ENCODE results near the gene TXNDC17. TPM values are rescaled to one million over a fixed set of nuclear protein-coding genes. Genes with fewer than 3 reads are reported as not detected.
"Not testable (repeated sequence)": the region's sequence is repeated elsewhere in the genome, so short reads cannot be mapped to it uniquely, and the experiment has no call there.

The TXNDC17 gene
- total RNA-seq, 2 donors from 2014 or later: 17.1 to 37.6 TPM

DNA sequence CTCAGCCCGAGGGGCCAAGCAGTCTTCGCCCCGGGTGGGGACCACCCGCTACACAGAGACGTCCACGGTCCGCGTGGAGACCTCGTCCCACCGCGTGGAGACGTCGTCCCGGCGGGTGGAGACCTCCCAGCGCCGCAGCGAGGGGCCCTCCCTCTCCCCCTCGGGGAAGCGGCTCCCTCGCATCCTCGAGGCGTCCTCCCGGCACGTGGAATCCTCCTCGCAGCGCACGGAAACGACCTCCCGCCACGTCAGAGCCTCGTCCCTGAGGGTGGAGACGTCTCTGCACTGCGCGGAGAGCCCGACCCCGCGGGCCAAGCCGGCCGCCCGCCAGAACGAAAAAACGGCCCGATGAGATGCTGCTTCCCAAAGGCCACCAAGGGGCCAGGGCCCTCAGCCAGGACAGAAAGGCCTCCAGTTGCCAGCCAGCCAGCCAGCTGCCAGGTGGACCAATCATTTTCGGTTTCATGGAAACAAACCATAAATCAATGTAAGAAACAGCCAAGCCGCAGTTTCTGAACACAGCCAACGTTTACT, 11.1 kb downstream of the TXNDC17 start:
- Histone ChIP-seq H3K9me3 (no peaks in the 10 kb centered on the region), H3K27me3 (no peaks in the 10 kb centered on the region), H3K27ac (peak overlapping the region; percentile 74 to 94 (median 90)), H3K4me1 (peaks cover 58% of the 10 kb centered on the region), H3K36me3 (replicated peaks in 1 of 2; ENCODE audit: insufficient read depth in 1 of 2, low read depth in 2 of 2) (peaks cover 0 to 1% of the 10 kb centered on the region in 2 donors), H3K4me3 (peak overlapping the region; percentile 32 to 61)
- peak; percentile 64 to 81 (median 74) for DNase-seq
- ATAC-seq: peak; percentile 39
- TF ChIP-seq, protein P1, sequence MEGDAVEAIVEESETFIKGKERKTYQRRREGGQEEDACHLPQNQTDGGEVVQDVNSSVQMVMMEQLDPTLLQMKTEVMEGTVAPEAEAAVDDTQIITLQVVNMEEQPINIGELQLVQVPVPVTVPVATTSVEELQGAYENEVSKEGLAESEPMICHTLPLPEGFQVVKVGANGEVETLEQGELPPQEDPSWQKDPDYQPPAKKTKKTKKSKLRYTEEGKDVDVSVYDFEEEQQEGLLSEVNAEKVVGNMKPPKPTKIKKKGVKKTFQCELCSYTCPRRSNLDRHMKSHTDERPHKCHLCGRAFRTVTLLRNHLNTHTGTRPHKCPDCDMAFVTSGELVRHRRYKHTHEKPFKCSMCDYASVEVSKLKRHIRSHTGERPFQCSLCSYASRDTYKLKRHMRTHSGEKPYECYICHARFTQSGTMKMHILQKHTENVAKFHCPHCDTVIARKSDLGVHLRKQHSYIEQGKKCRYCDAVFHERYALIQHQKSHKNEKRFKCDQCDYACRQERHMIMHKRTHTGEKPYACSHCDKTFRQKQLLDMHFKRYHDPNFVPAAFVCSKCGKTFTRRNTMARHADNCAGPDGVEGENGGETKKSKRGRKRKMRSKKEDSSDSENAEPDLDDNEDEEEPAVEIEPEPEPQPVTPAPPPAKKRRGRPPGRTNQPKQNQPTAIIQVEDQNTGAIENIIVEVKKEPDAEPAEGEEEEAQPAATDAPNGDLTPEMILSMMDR (IDR thresholded peaks at IDR 0.05): peak in 1 of 7 experiments; percentile 3
- no peak for TF ChIP-seq POLR2A (IDR thresholded peaks at IDR 0.05)
- intact Hi-C loops (cut with DNase I): no loop called here
- 2 to 5% methylated on average over 10 to 42 of the region's 47 CpGs for WGBS, 2 donors

DNA sequence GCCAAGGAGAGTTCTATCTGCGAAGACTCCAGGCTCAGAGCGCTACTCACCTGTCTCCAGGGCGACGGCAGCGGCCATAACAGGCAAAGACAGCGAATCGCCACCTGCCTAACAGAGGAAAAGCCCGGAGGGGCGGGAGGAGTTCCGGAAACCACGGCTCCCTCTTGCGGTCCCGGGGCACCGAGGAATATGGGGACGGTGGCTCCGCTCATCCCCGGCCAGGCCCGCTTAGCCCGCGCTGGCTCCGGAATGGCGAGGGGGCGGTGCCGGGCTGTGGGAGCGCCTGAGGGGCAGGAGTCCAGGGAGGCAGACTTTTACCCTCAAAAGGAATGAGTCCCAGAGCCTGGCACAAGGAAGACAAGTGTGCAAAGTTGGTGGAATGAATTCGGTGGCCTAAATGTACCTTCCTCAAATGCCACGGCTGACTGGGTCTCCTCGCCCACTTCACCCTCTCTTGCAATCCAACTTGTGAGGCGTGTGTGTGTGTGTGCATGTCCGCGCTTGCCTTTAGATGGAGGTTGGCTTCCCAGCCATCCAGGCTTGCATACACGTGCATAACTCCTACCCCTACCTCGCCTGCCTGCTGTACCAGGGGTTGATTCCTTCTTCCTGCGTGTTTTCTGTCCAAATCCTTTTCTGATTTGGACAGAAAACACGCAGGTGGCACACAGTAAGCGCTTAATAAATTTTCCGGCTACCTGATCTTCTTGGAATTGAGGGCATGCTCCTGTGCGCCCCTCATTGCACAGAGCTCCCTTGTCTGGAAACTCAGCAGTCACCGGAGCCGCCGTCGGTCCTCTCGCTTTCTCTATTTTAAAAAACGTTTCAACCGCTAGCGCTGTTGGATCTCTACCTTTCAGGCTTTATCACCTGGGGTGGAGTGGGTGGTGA, 14.2 kb downstream of the TXNDC17 start:
- no peaks in the 10 kb centered on the region for H3K36me3 ChIP-seq (replicated peaks in 1 of 2; ENCODE audit: insufficient read depth in 1 of 2, low read depth in 2 of 2)
- TF ChIP-seq POLR2A (IDR thresholded peaks at IDR 0.05): no peak
- TF ChIP-seq, protein P1 (IDR thresholded peaks at IDR 0.05): peak in 3 of 7 experiments; percentile 11 to 15 (median 12)
- peak overlapping the region in 1 of 4 donors; percentile 32 for H3K27ac ChIP-seq
- H3K9me3 ChIP-seq: no peaks in the 10 kb centered on the region
- no peaks in the 10 kb centered on the region for H3K27me3 ChIP-seq
- WGBS, 2 donors: 52 to 58% methylated on average over 46 of the region's 46 CpGs
- H3K4me3 ChIP-seq: no peak overlapping the region
- intact Hi-C loops (cut with DNase I): no loop called here
- DNase-seq (peak; percentile 46 to 76 (median 64)), ATAC-seq (no peak)
- H3K4me1 ChIP-seq: peaks cover 47% of the 10 kb centered on the region

DNA sequence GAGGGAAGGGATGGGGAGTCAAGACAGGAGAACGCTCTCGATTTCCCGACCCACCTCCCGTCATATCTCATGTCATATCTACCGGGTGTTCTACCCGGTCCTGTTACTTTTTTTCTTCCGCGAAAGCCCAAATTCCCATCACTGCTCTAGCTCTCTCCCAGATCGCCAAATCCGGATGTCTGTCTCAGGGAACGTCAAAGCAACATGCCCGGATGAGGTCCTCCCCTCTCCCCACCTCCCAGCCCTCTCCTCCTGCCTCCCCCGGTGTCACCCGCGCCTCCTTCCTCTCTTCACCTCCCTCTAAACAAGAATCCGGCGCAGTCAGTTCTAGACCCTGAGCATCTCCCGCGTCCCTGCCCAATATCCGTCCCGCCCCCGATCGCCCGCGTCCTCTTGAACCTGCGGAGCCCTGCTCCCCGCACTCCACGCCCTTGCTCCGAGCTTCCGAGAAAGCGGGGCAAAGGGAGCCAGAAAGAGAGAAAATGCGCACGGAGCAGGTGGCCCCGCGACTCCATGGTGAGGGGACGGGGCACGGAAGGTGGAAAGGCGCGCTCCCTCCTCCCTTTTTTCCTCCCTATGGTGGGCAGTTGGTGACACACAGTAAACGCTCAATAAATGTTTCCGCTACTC, 15.0 kb downstream of the TXNDC17 start:
- intact Hi-C loops (cut with DNase I); H3K9me3 ChIP-seq; H3K27ac ChIP-seq; H3K36me3 ChIP-seq (replicated peaks in 1 of 2; ENCODE audit: insufficient read depth in 1 of 2, low read depth in 2 of 2); H3K4me3 ChIP-seq; ATAC-seq; H3K27me3 ChIP-seq; DNase-seq: not testable (repeated sequence)
- peaks cover 40% of the 10 kb centered on the region for H3K4me1 ChIP-seq
- 13 to 32% methylated on average over 30 to 35 of the region's 41 CpGs for WGBS, 2 donors

DNA sequence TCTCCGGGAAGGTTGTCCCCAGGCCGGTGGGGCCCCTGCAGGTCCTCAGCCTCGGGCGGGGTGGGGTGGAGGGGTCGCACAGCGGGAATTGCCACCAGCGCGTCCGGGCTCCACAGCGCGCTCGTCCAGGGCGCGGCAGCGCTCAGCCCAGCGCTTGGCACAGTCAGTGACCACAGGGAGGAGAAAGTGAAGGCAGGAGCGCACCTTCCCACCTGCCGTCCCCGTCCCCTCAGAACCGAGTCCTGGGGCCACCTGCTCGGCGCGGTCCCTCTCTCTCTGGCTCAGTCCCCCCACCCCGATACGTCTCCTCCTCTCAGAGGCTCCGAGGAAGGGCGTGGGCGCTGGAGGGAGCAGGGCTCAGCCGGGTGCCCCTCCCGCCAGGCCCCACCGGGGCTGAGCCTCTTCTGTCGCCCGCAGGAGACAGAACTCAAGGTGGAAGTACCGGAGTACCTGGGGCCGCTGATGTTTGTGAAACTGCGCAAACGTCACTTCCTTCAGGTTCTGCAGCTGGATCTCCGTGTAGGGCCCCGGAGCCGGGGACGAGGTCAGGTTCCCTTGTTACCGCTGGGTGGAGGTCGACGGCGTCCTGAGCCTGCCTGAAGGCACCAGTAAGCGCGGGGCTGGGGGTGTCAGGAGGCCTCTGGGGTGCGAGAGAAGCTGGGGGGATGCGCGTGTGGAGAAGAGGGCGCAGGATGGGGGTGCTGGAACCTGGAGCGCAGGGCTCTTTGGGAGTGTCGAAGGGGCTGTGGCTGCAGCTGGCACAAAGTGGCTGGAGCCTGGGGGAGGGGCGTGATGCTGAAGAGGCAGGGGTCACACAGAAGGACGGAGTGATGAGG, 16.2 kb downstream of the TXNDC17 start:
- H3K4me3 ChIP-seq; DNase-seq; ATAC-seq; H3K27ac ChIP-seq; H3K36me3 ChIP-seq (replicated peaks in 1 of 2; ENCODE audit: insufficient read depth in 1 of 2, low read depth in 2 of 2); H3K9me3 ChIP-seq; H3K27me3 ChIP-seq; intact Hi-C loops (cut with DNase I): not testable (repeated sequence)
- H3K4me1 ChIP-seq: peaks cover 35% of the 10 kb centered on the region
- WGBS, 2 donors: 19 to 49% methylated on average over 34 to 43 of the region's 55 CpGs

DNA sequence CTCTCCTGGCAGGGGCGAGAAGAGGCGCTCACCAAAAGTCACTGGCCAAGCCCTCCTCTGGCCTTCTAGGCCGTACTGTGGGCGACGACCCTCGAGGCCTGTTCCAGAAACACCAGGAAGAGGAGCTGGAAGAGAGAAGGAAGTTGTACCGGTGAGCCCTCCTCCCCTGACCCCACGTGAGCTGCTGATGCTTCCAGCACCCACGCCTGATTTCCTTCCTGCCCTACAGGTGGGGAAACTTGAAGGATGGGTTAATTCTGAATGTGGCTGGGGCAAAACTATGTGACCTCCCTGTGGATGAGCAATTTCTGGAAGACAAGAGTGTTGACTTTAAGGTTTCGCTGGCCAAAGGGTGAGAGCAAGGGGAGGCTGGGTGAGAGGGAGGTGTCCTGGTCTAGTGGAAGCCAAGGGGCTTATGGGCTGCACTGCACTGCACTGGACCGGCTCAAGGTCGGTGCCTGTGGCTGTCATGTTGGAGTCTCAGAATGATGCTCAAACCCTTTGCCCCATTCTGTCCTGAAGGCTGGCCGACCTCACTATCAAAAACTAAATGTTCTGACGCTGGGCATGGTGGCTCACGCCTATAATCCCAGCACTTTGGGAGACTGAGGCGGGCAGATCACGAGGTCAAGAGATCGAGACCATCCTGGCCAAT, 16.9 kb downstream of the TXNDC17 start:
- Histone ChIP-seq H3K9me3 (no peaks in the 10 kb centered on the region), H3K4me1 (peaks cover 27% of the 10 kb centered on the region), H3K27ac (no peak overlapping the region), H3K4me3 (no peak overlapping the region), H3K27me3 (no peaks in the 10 kb centered on the region), H3K36me3 (replicated peaks in 1 of 2; ENCODE audit: insufficient read depth in 1 of 2, low read depth in 2 of 2) (no peaks in the 10 kb centered on the region)
- DNase-seq (no peak), ATAC-seq (no peak)
- 77 to 95% methylated on average over 17 of the region's 18 CpGs for WGBS, 2 donors
- intact Hi-C loops (cut with DNase I): no loop called here
- TF ChIP-seq, protein P1 (IDR thresholded peaks at IDR 0.05): no peak
- no peak for TF ChIP-seq POLR2A (IDR thresholded peaks at IDR 0.05)

DNA sequence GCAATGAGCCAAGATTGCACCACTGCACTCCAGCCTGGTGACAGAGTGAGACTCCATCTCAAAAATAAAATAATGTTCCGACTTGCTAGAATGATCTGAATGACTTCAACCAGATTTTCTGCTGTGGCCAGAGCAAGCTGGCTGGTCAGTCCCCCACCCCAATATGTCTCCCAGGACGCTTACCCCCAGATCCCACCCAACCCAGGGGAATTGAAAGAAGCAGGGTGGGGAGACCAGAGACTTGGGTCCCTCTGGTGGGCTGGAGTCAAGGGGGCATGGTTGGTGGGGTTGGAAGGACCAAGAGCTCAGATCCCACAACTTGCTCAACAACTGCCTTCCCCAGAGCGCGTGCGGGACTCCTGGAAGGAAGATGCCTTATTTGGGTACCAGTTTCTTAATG, 17.6 kb downstream of the TXNDC17 start:
- H3K9me3 ChIP-seq; H3K27ac ChIP-seq; ATAC-seq; DNase-seq; H3K4me3 ChIP-seq; H3K27me3 ChIP-seq; intact Hi-C loops (cut with DNase I); H3K36me3 ChIP-seq (replicated peaks in 1 of 2; ENCODE audit: insufficient read depth in 1 of 2, low read depth in 2 of 2): not testable (repeated sequence)
- H3K4me1 ChIP-seq: peaks cover 21% of the 10 kb centered on the region
- 87 to 92% methylated on average over 2 of the region's 5 CpGs for WGBS, 2 donors
